ENCODE results near the gene AHCYL2. TPM values are rescaled to one million over a fixed set of nuclear protein-coding genes. Genes with fewer than 3 reads are reported as not detected.

AHCYL2 gene
- total RNA-seq, 2 donors from 2014 or later, result 30.8 to 31.4 TPM

DNA sequence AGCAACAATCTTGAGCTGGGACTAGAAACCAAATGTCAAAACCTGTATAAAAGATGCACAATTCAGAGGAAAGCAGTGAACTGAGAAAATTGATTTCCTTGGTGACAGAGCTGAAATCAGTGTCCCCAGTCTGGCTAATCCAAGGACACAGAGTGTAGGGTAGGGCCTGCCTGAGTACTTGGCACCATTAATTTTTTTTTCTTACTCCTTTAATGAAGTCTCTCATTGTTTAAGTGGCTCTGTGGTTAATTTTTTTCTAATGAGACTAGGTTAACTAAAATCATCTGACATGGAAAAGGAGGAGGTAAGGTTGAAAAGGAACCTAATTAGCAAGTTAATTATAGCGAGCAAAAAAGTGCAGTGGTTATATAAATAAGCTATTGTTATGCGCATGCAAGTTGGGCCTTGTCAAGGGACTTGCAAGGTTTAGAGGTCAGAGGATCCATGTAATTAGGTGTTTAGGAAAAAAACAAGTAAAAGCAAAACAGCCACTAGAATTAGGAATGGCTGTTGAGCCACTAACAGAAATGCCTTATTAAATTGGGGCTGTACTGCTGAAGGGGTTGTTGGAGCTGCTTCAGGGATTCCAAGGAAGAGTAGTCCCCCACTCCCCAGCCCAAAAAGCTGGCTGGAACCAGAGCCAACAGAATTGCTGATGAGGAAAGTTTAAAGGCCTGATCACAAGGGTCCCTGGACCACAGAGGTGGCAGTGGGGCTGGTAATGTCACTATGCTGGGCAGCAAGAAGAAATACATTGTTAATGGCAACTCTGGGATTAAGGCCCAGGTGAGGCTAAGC lies 150.5 kb downstream of the AHCYL2 start:
- no peaks in the 10 kb centered on the region for H3K27me3 Mint-ChIP-seq (ENCODE audit: insufficient read depth)
- TF ChIP-seq, protein P1, sequence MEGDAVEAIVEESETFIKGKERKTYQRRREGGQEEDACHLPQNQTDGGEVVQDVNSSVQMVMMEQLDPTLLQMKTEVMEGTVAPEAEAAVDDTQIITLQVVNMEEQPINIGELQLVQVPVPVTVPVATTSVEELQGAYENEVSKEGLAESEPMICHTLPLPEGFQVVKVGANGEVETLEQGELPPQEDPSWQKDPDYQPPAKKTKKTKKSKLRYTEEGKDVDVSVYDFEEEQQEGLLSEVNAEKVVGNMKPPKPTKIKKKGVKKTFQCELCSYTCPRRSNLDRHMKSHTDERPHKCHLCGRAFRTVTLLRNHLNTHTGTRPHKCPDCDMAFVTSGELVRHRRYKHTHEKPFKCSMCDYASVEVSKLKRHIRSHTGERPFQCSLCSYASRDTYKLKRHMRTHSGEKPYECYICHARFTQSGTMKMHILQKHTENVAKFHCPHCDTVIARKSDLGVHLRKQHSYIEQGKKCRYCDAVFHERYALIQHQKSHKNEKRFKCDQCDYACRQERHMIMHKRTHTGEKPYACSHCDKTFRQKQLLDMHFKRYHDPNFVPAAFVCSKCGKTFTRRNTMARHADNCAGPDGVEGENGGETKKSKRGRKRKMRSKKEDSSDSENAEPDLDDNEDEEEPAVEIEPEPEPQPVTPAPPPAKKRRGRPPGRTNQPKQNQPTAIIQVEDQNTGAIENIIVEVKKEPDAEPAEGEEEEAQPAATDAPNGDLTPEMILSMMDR (conservative IDR thresholded peaks at IDR 0.05), result no peak
- H3K4me1 ChIP-seq (ENCODE audit: control insufficient read depth, insufficient read depth, low read length), result no peaks in the 10 kb centered on the region
- WGBS, 2 experiments (ENCODE audit: insufficient coverage in 1 of 2, insufficient read length in 1 of 2), result 64 to 100% methylated on average over 1 to 2 of the region's 2 CpGs
- H3K9me3 Mint-ChIP-seq, result no peaks in the 10 kb centered on the region
- H3K27ac Mint-ChIP-seq, result peak overlapping the region; percentile 32
- peaks cover 25% of the 10 kb centered on the region for H3K4me1 Mint-ChIP-seq
- peak overlapping the region; percentile 6 for H3K27ac ChIP-seq (ENCODE audit: low read depth, low read length)
- no peak overlapping the region for H3K4me3 ChIP-seq (ENCODE audit: low read length)
- peak; percentile 58 for DNase-seq
- H3K36me3 ChIP-seq (ENCODE audit: control insufficient read depth, insufficient read depth, low read length), result no peaks in the 10 kb centered on the region
- no peak overlapping the region for H3K4me3 Mint-ChIP-seq
- H3K36me3 Mint-ChIP-seq (ENCODE audit: low read depth), result no peaks in the 10 kb centered on the region
- no peaks in the 10 kb centered on the region for H3K27me3 ChIP-seq (ENCODE audit: control insufficient read depth, insufficient read depth, low read length, poor library complexity, severe bottlenecking)
- no peak overlapping the region for H3K9ac ChIP-seq (ENCODE audit: extremely low read depth, low read length, poor library complexity, severe bottlenecking)
- no peaks in the 10 kb centered on the region for H3K9me3 ChIP-seq (ENCODE audit: control insufficient read depth, low read length)

DNA sequence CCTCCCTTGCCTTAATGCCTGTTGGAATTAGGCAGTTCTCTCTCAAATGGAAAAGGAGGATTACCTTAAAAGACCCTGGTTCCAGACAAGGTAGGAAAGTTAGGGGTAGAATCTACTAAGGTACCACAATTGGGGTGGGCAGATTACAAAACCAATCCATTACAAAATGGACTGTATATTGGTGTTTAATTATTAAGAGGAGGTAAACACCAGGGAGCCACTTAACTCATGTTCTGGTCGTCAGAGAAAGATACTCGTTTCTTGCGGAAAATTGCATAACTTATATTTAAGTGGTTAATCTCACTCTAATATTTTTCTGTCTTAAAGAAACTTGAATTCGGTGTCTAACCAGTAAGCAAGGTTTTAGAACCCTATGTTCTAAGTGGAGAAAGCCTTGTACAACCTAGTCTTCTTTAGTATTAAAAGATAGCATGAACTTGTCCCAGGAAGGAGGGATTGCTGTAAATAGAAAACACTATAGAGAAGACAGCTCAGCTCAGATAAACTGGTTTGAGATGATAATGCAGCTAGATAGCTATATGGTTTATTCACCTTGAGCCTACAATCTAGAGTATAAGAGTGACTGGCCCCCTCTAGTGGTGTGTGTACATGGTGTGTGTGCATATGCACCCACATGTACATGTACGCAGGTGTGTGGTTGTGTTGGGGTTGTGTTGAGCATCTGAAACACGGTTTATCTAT lies 151.4 kb downstream of the AHCYL2 start:
- 80 to 89% methylated on average over 2 to 6 of the region's 6 CpGs for WGBS, 2 experiments (ENCODE audit: insufficient coverage in 1 of 2, insufficient read length in 1 of 2)
- H3K27ac ChIP-seq (ENCODE audit: low read depth, low read length), result no peak overlapping the region
- H3K27me3 ChIP-seq (ENCODE audit: control insufficient read depth, insufficient read depth, low read length, poor library complexity, severe bottlenecking), result no peaks in the 10 kb centered on the region
- H3K9me3 ChIP-seq (ENCODE audit: control insufficient read depth, low read length), result no peaks in the 10 kb centered on the region
- no peak overlapping the region for H3K9ac ChIP-seq (ENCODE audit: extremely low read depth, low read length, poor library complexity, severe bottlenecking)
- no peaks in the 10 kb centered on the region for H3K4me1 ChIP-seq (ENCODE audit: control insufficient read depth, insufficient read depth, low read length)
- no peak overlapping the region for H3K4me3 ChIP-seq (ENCODE audit: low read length)
- DNase-seq, result peak; percentile 63
- TF ChIP-seq, protein P1 (conservative IDR thresholded peaks at IDR 0.05), result peak; percentile 82
- Mint-ChIP-seq H3K4me3 (no peak overlapping the region), H3K4me1 (peaks cover 22% of the 10 kb centered on the region), H3K36me3 (ENCODE audit: low read depth) (no peaks in the 10 kb centered on the region), H3K27me3 (ENCODE audit: insufficient read depth) (no peaks in the 10 kb centered on the region), H3K9me3 (no peaks in the 10 kb centered on the region), H3K27ac (no peak overlapping the region)
- H3K36me3 ChIP-seq (ENCODE audit: control insufficient read depth, insufficient read depth, low read length), result no peaks in the 10 kb centered on the region

GRCh38 chr7:129376778-129377700 lies 152.2 kb downstream of the AHCYL2 start:
- H3K27ac ChIP-seq (ENCODE audit: low read depth, low read length), result no peak overlapping the region
- Mint-ChIP-seq H3K9me3 (no peaks in the 10 kb centered on the region), H3K4me3 (no peak overlapping the region), H3K27ac (no peak overlapping the region), H3K4me1 (peaks cover 18% of the 10 kb centered on the region), H3K36me3 (ENCODE audit: low read depth) (peaks cover 2% of the 10 kb centered on the region), H3K27me3 (ENCODE audit: insufficient read depth) (no peaks in the 10 kb centered on the region)
- no peaks in the 10 kb centered on the region for H3K4me1 ChIP-seq (ENCODE audit: control insufficient read depth, insufficient read depth, low read length)
- DNase-seq, result no peak
- WGBS, 2 experiments (ENCODE audit: insufficient coverage in 1 of 2, insufficient read length in 1 of 2), result 96 to 97% methylated on average over 5 to 6 of the region's 6 CpGs
- TF ChIP-seq, protein P1 (conservative IDR thresholded peaks at IDR 0.05), result peak; percentile 1
- H3K4me3 ChIP-seq (ENCODE audit: low read length), result no peak overlapping the region
- H3K36me3 ChIP-seq (ENCODE audit: control insufficient read depth, insufficient read depth, low read length), result no peaks in the 10 kb centered on the region
- H3K9ac ChIP-seq (ENCODE audit: extremely low read depth, low read length, poor library complexity, severe bottlenecking), result no peak overlapping the region
- H3K9me3 ChIP-seq (ENCODE audit: control insufficient read depth, low read length), result no peaks in the 10 kb centered on the region
- no peaks in the 10 kb centered on the region for H3K27me3 ChIP-seq (ENCODE audit: control insufficient read depth, insufficient read depth, low read length, poor library complexity, severe bottlenecking)

All from endodermal cell (in vitro differentiated cells).